ENCODE measurements around the gene ZNF804B. TPM values are rescaled to one million over a fixed set of nuclear protein-coding genes. Genes with fewer than 3 reads are reported as not detected.

Gene ZNF804B
- total RNA-seq, 2 experiments from 2014 or later, result not detected

GRCh38 chr7:88928276-88928675 is 168.8 kb downstream of the ZNF804B start:
- H3K4me3 Mint-ChIP-seq, result no peak overlapping the region
- POLR2A ChIA-PET, result no interaction called here
- no peaks in the 10 kb centered on the region for H3K9me3 Mint-ChIP-seq (ENCODE audit: insufficient read depth)
- no peaks in the 10 kb centered on the region for H3K36me3 Mint-ChIP-seq (ENCODE audit: low read depth)
- DNase-seq, result no peak
- H3K4me1 Mint-ChIP-seq (ENCODE audit: low read depth), result no peaks in the 10 kb centered on the region
- no peaks in the 10 kb centered on the region for H3K27me3 Mint-ChIP-seq (ENCODE audit: low read depth)
- CTCF ChIA-PET, result no interaction called here
- no peak overlapping the region for H3K27ac Mint-ChIP-seq
- ATAC-seq, result no peak

- CTCF ChIA-PET, result no interaction called here
- H3K27ac Mint-ChIP-seq, result no peak overlapping the region
- H3K36me3 Mint-ChIP-seq (ENCODE audit: low read depth), result no peaks in the 10 kb centered on the region
- no peak for DNase-seq
- H3K27me3 Mint-ChIP-seq (ENCODE audit: low read depth), result no peaks in the 10 kb centered on the region
- POLR2A ChIA-PET, result no interaction called here
- no peaks in the 10 kb centered on the region for H3K4me1 Mint-ChIP-seq (ENCODE audit: low read depth)
- no peak overlapping the region for H3K4me3 Mint-ChIP-seq
- ATAC-seq, result no peak
- H3K9me3 Mint-ChIP-seq (ENCODE audit: insufficient read depth), result no peaks in the 10 kb centered on the region
These were observed 170.2 kb downstream of the ZNF804B start for GRCh38 chr7:88929719-88930118.

GRCh38 chr7:88933285-88933684 is 173.8 kb downstream of the ZNF804B start:
- H3K36me3 Mint-ChIP-seq (ENCODE audit: low read depth), result no peaks in the 10 kb centered on the region
- ChIA-PET POLR2A (no interaction called here), CTCF (no interaction called here)
- ATAC-seq, result no peak
- no peaks in the 10 kb centered on the region for H3K27me3 Mint-ChIP-seq (ENCODE audit: low read depth)
- H3K9me3 Mint-ChIP-seq (ENCODE audit: insufficient read depth), result no peaks in the 10 kb centered on the region
- no peak for DNase-seq
- no peaks in the 10 kb centered on the region for H3K4me1 Mint-ChIP-seq (ENCODE audit: low read depth)
- H3K4me3 Mint-ChIP-seq, result no peak overlapping the region
- no peak overlapping the region for H3K27ac Mint-ChIP-seq

- no peak for ATAC-seq
- Mint-ChIP-seq H3K9me3 (ENCODE audit: insufficient read depth) (peaks cover 4% of the 10 kb centered on the region), H3K27ac (no peak overlapping the region), H3K4me1 (ENCODE audit: low read depth) (no peaks in the 10 kb centered on the region), H3K36me3 (ENCODE audit: low read depth) (no peaks in the 10 kb centered on the region), H3K4me3 (no peak overlapping the region), H3K27me3 (ENCODE audit: low read depth) (no peaks in the 10 kb centered on the region)
- no peak for DNase-seq
- POLR2A ChIA-PET, result no interaction called here
- CTCF ChIA-PET, result no interaction called here
These were observed 183.5 kb downstream of the ZNF804B start for GRCh38 chr7:88942815-88943501.

GRCh38 chr7:88951826-88952225 is 192.3 kb downstream of the ZNF804B start:
- POLR2A ChIA-PET, result no interaction called here
- H3K9me3 Mint-ChIP-seq (ENCODE audit: insufficient read depth), result no peaks in the 10 kb centered on the region
- CTCF ChIA-PET, result interaction anchor here (1.1 kb wide), 1 partner anchor 9 kb away, joined by 4 read pairs; no protein-coding TSS in a partner anchor

GRCh38 chr7:88964418-88964817 is 204.9 kb downstream of the ZNF804B start:
- Mint-ChIP-seq H3K36me3 (ENCODE audit: low read depth) (no peaks in the 10 kb centered on the region), H3K4me3 (no peak overlapping the region), H3K4me1 (ENCODE audit: low read depth) (no peaks in the 10 kb centered on the region), H3K27me3 (ENCODE audit: low read depth) (peaks cover 2% of the 10 kb centered on the region), H3K27ac (no peak overlapping the region), H3K9me3 (ENCODE audit: insufficient read depth) (no peaks in the 10 kb centered on the region)
- ATAC-seq, result no peak
- no peak for DNase-seq
- POLR2A ChIA-PET, result no interaction called here
- CTCF ChIA-PET, result no interaction called here

More at GRCh38 chr7:88951826-88952225, 192.3 kb downstream of the ZNF804B start:
- DNase-seq (no peak), ATAC-seq (no peak)
- no peaks in the 10 kb centered on the region for H3K4me1 Mint-ChIP-seq (ENCODE audit: low read depth)
- no peak overlapping the region for H3K27ac Mint-ChIP-seq
- no peaks in the 10 kb centered on the region for H3K27me3 Mint-ChIP-seq (ENCODE audit: low read depth)
- H3K4me3 Mint-ChIP-seq, result no peak overlapping the region
- H3K36me3 Mint-ChIP-seq (ENCODE audit: low read depth), result no peaks in the 10 kb centered on the region

GRCh38 chr7:88965371-88965770 is 205.9 kb downstream of the ZNF804B start:
- Mint-ChIP-seq H3K4me1 (ENCODE audit: low read depth) (no peaks in the 10 kb centered on the region), H3K27me3 (ENCODE audit: low read depth) (no peaks in the 10 kb centered on the region), H3K36me3 (ENCODE audit: low read depth) (no peaks in the 10 kb centered on the region), H3K9me3 (ENCODE audit: insufficient read depth) (no peaks in the 10 kb centered on the region), H3K27ac (no peak overlapping the region), H3K4me3 (no peak overlapping the region)
- CTCF ChIA-PET, result no interaction called here
- POLR2A ChIA-PET, result no interaction called here
- DNase-seq (no peak), ATAC-seq (no peak)

- Mint-ChIP-seq H3K36me3 (ENCODE audit: low read depth) (no peaks in the 10 kb centered on the region), H3K27me3 (ENCODE audit: low read depth) (peaks cover 2% of the 10 kb centered on the region), H3K4me3 (no peak overlapping the region), H3K27ac (no peak overlapping the region), H3K4me1 (ENCODE audit: low read depth) (no peaks in the 10 kb centered on the region), H3K9me3 (ENCODE audit: insufficient read depth) (no peaks in the 10 kb centered on the region)
- DNase-seq (no peak), ATAC-seq (no peak)
- POLR2A ChIA-PET, result no interaction called here
- CTCF ChIA-PET, result interaction anchor here (1.0 kb wide), 1 partner anchor 656 kb away, joined by 3 read pairs; no protein-coding TSS in a partner anchor
These were observed 207.9 kb downstream of the ZNF804B start for GRCh38 chr7:88967432-88967831.

GRCh38 chr7:88969167-88969566 is 209.7 kb downstream of the ZNF804B start:
- ChIA-PET POLR2A (no interaction called here), CTCF (no interaction called here)
- Mint-ChIP-seq H3K4me3 (no peak overlapping the region), H3K9me3 (ENCODE audit: insufficient read depth) (no peaks in the 10 kb centered on the region), H3K27me3 (ENCODE audit: low read depth) (peaks cover 2% of the 10 kb centered on the region), H3K36me3 (ENCODE audit: low read depth) (no peaks in the 10 kb centered on the region), H3K27ac (no peak overlapping the region), H3K4me1 (ENCODE audit: low read depth) (no peaks in the 10 kb centered on the region)
- ATAC-seq (no peak), DNase-seq (no peak)

GRCh38 chr7:88985295-88985694 is 225.8 kb downstream of the ZNF804B start:
- H3K27me3 Mint-ChIP-seq (ENCODE audit: low read depth), result no peaks in the 10 kb centered on the region
- no peaks in the 10 kb centered on the region for H3K4me1 Mint-ChIP-seq (ENCODE audit: low read depth)
- no peaks in the 10 kb centered on the region for H3K9me3 Mint-ChIP-seq (ENCODE audit: insufficient read depth)
- ATAC-seq (no peak), DNase-seq (no peak)
- ChIA-PET POLR2A (no interaction called here), CTCF (no interaction called here)
- H3K4me3 Mint-ChIP-seq, result no peak overlapping the region
- H3K27ac Mint-ChIP-seq, result no peak overlapping the region
- H3K36me3 Mint-ChIP-seq (ENCODE audit: low read depth), result no peaks in the 10 kb centered on the region

GRCh38 chr7:89001306-89001705 is 241.8 kb downstream of the ZNF804B start:
- ATAC-seq, result no peak
- peaks cover 15% of the 10 kb centered on the region for H3K4me1 Mint-ChIP-seq (ENCODE audit: low read depth)
- no peaks in the 10 kb centered on the region for H3K9me3 Mint-ChIP-seq (ENCODE audit: insufficient read depth)
- peaks cover 20% of the 10 kb centered on the region for H3K27me3 Mint-ChIP-seq (ENCODE audit: low read depth)
- CTCF ChIA-PET, result no interaction called here
- no peaks in the 10 kb centered on the region for H3K36me3 Mint-ChIP-seq (ENCODE audit: low read depth)
- POLR2A ChIA-PET, result no interaction called here
- H3K27ac Mint-ChIP-seq, result no peak overlapping the region
- no peak overlapping the region for H3K4me3 Mint-ChIP-seq
- DNase-seq, result no peak

GRCh38 chr7:89002981-89003956 is 243.8 kb downstream of the ZNF804B start:
- peak overlapping the region; percentile 65 for H3K4me3 Mint-ChIP-seq
- ATAC-seq (peak; percentile 91), DNase-seq (no peak)
- POLR2A ChIA-PET, result no interaction called here
- H3K36me3 Mint-ChIP-seq (ENCODE audit: low read depth), result no peaks in the 10 kb centered on the region
- H3K27me3 Mint-ChIP-seq (ENCODE audit: low read depth), result peaks cover 8% of the 10 kb centered on the region
- H3K9me3 Mint-ChIP-seq (ENCODE audit: insufficient read depth), result no peaks in the 10 kb centered on the region
- H3K27ac Mint-ChIP-seq, result peak overlapping the region; percentile 77
- H3K4me1 Mint-ChIP-seq (ENCODE audit: low read depth), result peaks cover 15% of the 10 kb centered on the region
- CTCF ChIA-PET, result no interaction called here

All from activated CD8-positive, alpha-beta T cell treated with anti-CD3 and anti-CD28 coated beads, Interleukin-2, amount 10 ng/mL, durations not matched to agents 7 days and 5 days (primary cell).